KMS-11 (cell line): ENCODE data around the gene RPL35A.

Experiments
- H2AFZ ChIP-seq: fragments of 200-600 bp; sonication (generic); 2 replicates; pipeline ENCODE4 v1.6.1; 2016; ENCODE audit warnings: antibody characterized with exemption, mixed run types, low read depth
- H3K27ac ChIP-seq: fragments of 200-600 bp; sonication (generic); 2 replicates; pipeline ENCODE4 v1.6.1; 2016; ENCODE audit warnings: mild to moderate bottlenecking, mixed run types
- H3K27me3 ChIP-seq: fragments of 200-600 bp; sonication (generic); 2 replicates; pipeline ENCODE4 v1.6.1; 2017; ENCODE audit warnings: mild to moderate bottlenecking, low read depth, mixed run types, moderate library complexity; ENCODE audit not compliant: insufficient read depth
- H3K36me3 ChIP-seq: fragments of 200-600 bp; sonication (generic); 2 replicates; pipeline ENCODE4 v1.6.1; 2017; ENCODE audit warnings: mild to moderate bottlenecking, mixed run types; ENCODE audit not compliant: insufficient read depth
- H3K4me1 ChIP-seq: fragments of 200-600 bp; sonication (generic); 2 replicates; pipeline ENCODE4 v1.6.1; 2016; ENCODE audit warnings: mild to moderate bottlenecking, low read depth, mixed run types; ENCODE audit not compliant: poor library complexity, severe bottlenecking
- H3K4me2 ChIP-seq: fragments of 200-600 bp; sonication (generic); 2 replicates; pipeline ENCODE4 v1.7.0; 2016; ENCODE audit warnings: mild to moderate bottlenecking, mixed run types
- H3K4me3 ChIP-seq: fragments of 200-600 bp; sonication (generic); IDR thresholded peaks from 2 replicates; pipeline ENCODE4 v1.6.1; 2017; ENCODE audit warnings: low read depth, low read length, mixed read lengths; ENCODE audit not compliant: insufficient read depth
- H3K79me2 ChIP-seq: fragments of 200-600 bp; sonication (generic); 2 replicates; pipeline ENCODE4 v1.6.1; 2016; ENCODE audit warnings: low read depth, mixed run types; ENCODE audit not compliant: insufficient read depth
- H3K9ac ChIP-seq: fragments of 200-600 bp; sonication (generic); 2 replicates; pipeline ENCODE4 v1.6.1; 2016; ENCODE audit warnings: mild to moderate bottlenecking, mixed run types
- H4K20me1 ChIP-seq: fragments of 200-600 bp; sonication (generic); 2 replicates; pipeline ENCODE4 v1.6.1; 2016; ENCODE audit warnings: mild to moderate bottlenecking, mixed run types; ENCODE audit not compliant: insufficient read depth
- TF ChIP-seq, protein P1 (sequence below): fragments of 200-600 bp; sonication (generic); conservative IDR thresholded peaks from 2 replicates; pipeline ENCODE4 v1.6.1; 2017; ENCODE audit warnings: low read depth, mild to moderate bottlenecking, antibody characterized with exemption, low read length, moderate library complexity, mixed read lengths

Gene RPL35A

DNA sequence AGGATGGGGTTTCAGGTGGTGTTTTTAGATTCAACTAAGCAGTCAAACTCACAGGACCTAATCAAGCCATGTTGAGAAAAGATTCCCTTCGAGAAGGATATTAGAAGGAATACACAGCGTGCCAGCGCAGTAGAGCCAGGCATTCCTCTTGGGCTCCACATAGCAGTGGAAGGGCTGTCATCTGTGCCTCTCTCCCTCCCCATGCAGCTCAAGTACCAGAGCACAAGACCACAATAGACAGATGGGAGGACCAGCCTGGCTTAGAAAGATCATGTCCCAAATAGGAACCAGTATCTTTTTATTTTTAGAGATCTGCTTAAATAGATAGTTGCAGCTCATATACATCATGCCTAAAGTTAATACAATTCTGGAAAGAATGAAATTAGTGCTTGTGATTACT is 47.9 kb downstream of the RPL35A start:
- TF ChIP-seq, protein P1, sequence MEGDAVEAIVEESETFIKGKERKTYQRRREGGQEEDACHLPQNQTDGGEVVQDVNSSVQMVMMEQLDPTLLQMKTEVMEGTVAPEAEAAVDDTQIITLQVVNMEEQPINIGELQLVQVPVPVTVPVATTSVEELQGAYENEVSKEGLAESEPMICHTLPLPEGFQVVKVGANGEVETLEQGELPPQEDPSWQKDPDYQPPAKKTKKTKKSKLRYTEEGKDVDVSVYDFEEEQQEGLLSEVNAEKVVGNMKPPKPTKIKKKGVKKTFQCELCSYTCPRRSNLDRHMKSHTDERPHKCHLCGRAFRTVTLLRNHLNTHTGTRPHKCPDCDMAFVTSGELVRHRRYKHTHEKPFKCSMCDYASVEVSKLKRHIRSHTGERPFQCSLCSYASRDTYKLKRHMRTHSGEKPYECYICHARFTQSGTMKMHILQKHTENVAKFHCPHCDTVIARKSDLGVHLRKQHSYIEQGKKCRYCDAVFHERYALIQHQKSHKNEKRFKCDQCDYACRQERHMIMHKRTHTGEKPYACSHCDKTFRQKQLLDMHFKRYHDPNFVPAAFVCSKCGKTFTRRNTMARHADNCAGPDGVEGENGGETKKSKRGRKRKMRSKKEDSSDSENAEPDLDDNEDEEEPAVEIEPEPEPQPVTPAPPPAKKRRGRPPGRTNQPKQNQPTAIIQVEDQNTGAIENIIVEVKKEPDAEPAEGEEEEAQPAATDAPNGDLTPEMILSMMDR: no peak
- H3K27me3 ChIP-seq: no peaks in the 10 kb centered on the region; the same call in 1 of the 2 replicates
- H3K9ac ChIP-seq: no peak overlapping the region
- H3K27ac ChIP-seq: no peak overlapping the region
- H3K79me2 ChIP-seq: no peaks in the 10 kb centered on the region
- no peak overlapping the region for H2AFZ ChIP-seq
- H3K36me3 ChIP-seq: no peaks in the 10 kb centered on the region
- H3K4me2 ChIP-seq: no peak overlapping the region
- no peak overlapping the region for H3K4me3 ChIP-seq
- no peaks in the 10 kb centered on the region for H4K20me1 ChIP-seq
- H3K4me1 ChIP-seq: no peaks in the 10 kb centered on the region
